ENCODE results near the gene MYCT1. TPM values are rescaled to one million over a fixed set of nuclear protein-coding genes. Genes with fewer than 3 reads are reported as not detected.
"Not testable (repeated sequence)": the region's sequence is repeated elsewhere in the genome, so short reads cannot be mapped to it uniquely, and the experiment has no call there.

MYCT1 gene
- total RNA-seq, 1 donor, result 0.36 TPM

DNA sequence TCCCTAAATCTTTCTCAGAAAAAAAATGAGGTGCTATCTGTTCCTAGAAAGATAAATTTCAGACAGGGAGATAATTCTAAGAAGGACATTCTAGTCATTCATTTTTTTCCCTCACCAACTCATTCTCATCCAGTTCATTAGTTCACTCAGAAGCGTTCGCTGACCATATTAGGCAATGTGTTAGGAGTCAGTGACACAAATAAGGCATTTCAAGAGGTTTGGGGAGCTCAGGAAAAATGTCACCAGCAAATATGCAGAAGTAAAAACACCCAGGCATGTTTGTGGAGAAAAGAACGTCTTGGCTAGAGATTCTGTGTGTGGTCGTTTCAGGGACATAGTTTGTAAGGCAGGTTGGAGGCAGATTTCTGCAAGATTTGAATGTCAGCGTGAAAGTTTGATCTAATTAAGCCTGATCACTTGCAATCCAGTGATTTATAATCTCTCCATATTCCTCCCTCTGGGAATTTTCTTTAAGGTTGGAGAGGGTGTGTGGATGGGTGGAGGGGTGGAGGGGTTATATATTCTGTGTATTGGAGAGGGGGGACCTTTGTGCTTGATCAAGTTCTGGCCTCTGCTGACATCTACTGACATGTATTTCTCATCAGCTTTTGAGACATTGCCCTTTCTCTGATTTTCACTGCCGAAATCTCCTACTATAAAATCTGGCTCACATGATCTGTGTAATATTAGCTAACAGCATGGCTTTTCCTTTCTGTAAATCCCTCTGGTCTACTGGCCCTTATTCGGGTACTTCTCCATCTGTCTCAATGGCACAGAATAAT is 3.6 kb downstream of the MYCT1 start:
- H2AFZ ChIP-seq (ENCODE audit: low read length), result peak overlapping the region; percentile 58
- peak overlapping the region; percentile 70 for H3K4me2 ChIP-seq (ENCODE audit: insufficient read depth, low read length)
- no peaks in the 10 kb centered on the region for H3K27me3 ChIP-seq (ENCODE audit: insufficient read depth, low read length)
- H3K36me3 ChIP-seq (ENCODE audit: insufficient read depth, low read length), result no peaks in the 10 kb centered on the region
- TF ChIP-seq, protein P1, sequence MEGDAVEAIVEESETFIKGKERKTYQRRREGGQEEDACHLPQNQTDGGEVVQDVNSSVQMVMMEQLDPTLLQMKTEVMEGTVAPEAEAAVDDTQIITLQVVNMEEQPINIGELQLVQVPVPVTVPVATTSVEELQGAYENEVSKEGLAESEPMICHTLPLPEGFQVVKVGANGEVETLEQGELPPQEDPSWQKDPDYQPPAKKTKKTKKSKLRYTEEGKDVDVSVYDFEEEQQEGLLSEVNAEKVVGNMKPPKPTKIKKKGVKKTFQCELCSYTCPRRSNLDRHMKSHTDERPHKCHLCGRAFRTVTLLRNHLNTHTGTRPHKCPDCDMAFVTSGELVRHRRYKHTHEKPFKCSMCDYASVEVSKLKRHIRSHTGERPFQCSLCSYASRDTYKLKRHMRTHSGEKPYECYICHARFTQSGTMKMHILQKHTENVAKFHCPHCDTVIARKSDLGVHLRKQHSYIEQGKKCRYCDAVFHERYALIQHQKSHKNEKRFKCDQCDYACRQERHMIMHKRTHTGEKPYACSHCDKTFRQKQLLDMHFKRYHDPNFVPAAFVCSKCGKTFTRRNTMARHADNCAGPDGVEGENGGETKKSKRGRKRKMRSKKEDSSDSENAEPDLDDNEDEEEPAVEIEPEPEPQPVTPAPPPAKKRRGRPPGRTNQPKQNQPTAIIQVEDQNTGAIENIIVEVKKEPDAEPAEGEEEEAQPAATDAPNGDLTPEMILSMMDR (IDR thresholded peaks at IDR 0.05; ENCODE audit: extremely low read depth, low read depth, low read length), result peak; percentile 34
- no peak for DNase-seq (ENCODE audit: insufficient read length, low spot score, missing footprints)
- no peaks in the 10 kb centered on the region for H3K79me2 ChIP-seq (ENCODE audit: insufficient read depth, low read length)
- H3K4me1 ChIP-seq (ENCODE audit: insufficient read depth, low read length), result peaks cover 18% of the 10 kb centered on the region
- peak overlapping the region; percentile 53 for H3K4me3 ChIP-seq (ENCODE audit: insufficient read depth, low read length)
- no peaks in the 10 kb centered on the region for H4K20me1 ChIP-seq (ENCODE audit: insufficient read depth, low read length)
- no peaks in the 10 kb centered on the region for H3K9me3 ChIP-seq (ENCODE audit: low read depth, low read length)
- H3K27ac ChIP-seq (ENCODE audit: low read depth, low read length), result no peak overlapping the region

DNA sequence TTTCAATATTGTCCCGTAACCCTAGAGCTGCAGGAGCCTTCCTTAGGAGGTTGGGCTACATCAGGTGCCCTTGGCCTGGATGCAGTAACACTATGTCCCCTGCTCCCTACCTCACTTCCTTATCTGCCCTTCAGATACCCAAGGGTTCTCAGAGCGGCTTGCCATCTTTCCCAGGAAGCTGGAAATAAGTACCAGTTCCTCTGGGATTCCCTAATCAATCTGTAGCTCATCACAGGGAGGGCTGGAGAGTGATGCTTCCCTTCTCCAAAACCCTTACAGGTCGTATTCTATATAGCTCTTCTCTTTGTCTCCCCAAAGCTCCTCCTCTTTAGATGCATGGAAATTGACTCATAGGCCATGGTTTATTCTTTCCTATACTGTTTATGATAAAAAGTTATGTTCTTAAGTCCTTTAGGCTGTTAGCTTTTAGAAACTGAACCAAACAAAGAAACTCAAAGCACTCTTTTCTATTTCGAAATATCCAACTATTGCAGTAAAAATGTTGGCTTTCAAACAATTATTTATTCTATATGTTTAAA is 4.2 kb downstream of the MYCT1 start:
- DNase-seq (ENCODE audit: insufficient read length, low spot score, missing footprints), result peak; percentile 32
- no peaks in the 10 kb centered on the region for H3K9me3 ChIP-seq (ENCODE audit: low read depth, low read length)
- H3K79me2 ChIP-seq (ENCODE audit: insufficient read depth, low read length), result no peaks in the 10 kb centered on the region
- no peak overlapping the region for H3K27ac ChIP-seq (ENCODE audit: low read depth, low read length)
- H3K4me3 ChIP-seq (ENCODE audit: insufficient read depth, low read length), result no peak overlapping the region
- H4K20me1 ChIP-seq (ENCODE audit: insufficient read depth, low read length), result no peaks in the 10 kb centered on the region
- TF ChIP-seq, protein P1 (IDR thresholded peaks at IDR 0.05; ENCODE audit: extremely low read depth, low read depth, low read length), result no peak
- H3K4me2 ChIP-seq (ENCODE audit: insufficient read depth, low read length), result no peak overlapping the region
- no peaks in the 10 kb centered on the region for H3K36me3 ChIP-seq (ENCODE audit: insufficient read depth, low read length)
- H2AFZ ChIP-seq (ENCODE audit: low read length), result peak overlapping the region; percentile 58
- peaks cover 16% of the 10 kb centered on the region for H3K4me1 ChIP-seq (ENCODE audit: insufficient read depth, low read length)
- H3K27me3 ChIP-seq (ENCODE audit: insufficient read depth, low read length), result no peaks in the 10 kb centered on the region

DNA sequence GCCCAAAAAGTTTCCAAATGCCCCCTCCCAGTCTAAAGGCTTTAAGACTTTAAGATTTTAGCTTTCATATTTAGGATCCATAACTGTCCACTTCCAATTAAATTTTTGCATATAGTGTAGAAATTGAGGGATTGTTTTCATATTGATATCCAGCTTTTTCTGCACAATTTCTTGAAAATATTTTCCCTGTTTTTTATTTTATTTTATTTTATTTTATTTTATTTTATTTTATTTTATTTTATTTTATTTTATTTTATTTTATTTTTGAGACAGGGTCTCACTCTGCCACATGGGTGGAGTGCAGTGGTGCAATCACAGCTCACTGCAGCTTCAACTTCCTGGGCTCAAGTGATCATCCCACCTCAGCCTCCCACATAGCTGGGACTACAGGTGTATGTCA is 6.1 kb downstream of the MYCT1 start:
- not testable (repeated sequence) for DNase-seq (ENCODE audit: insufficient read length, low spot score, missing footprints); H3K9me3 ChIP-seq (ENCODE audit: low read depth, low read length); H3K27ac ChIP-seq (ENCODE audit: low read depth, low read length); H3K36me3 ChIP-seq (ENCODE audit: insufficient read depth, low read length); H3K4me2 ChIP-seq (ENCODE audit: insufficient read depth, low read length); H3K4me3 ChIP-seq (ENCODE audit: insufficient read depth, low read length); H2AFZ ChIP-seq (ENCODE audit: low read length); H3K4me1 ChIP-seq (ENCODE audit: insufficient read depth, low read length); H3K27me3 ChIP-seq (ENCODE audit: insufficient read depth, low read length); H4K20me1 ChIP-seq (ENCODE audit: insufficient read depth, low read length); H3K79me2 ChIP-seq (ENCODE audit: insufficient read depth, low read length)

DNA sequence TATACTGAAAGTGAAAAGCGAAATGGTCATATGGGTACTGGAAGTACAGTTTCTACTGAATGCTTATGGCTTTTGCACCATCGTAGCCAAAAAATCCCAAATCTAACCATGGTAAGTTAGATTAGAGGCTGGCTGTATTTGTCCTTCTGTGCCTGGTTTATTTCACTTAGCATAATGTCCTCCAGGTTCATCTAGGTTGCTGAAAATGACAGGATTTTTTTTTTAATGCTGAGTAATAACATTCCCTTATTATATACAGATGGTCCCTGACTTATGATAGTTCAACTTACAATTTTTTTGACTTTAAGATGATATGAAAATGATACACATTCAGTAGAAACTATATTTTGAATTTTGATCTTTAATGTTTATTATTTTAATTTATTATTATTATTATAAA is 7.6 kb downstream of the MYCT1 start:
- H3K4me2 ChIP-seq (ENCODE audit: insufficient read depth, low read length), result no peak overlapping the region

More for the DNA sequence above, 7.6 kb downstream of the MYCT1 start:
- Histone ChIP-seq H3K4me3 (ENCODE audit: insufficient read depth, low read length) (no peak overlapping the region), H3K36me3 (ENCODE audit: insufficient read depth, low read length) (no peaks in the 10 kb centered on the region), H3K79me2 (ENCODE audit: insufficient read depth, low read length) (no peaks in the 10 kb centered on the region), H2AFZ (ENCODE audit: low read length) (no peak overlapping the region), H3K27ac (ENCODE audit: low read depth, low read length) (no peak overlapping the region), H3K27me3 (ENCODE audit: insufficient read depth, low read length) (no peaks in the 10 kb centered on the region), H3K4me1 (ENCODE audit: insufficient read depth, low read length) (peaks cover 7% of the 10 kb centered on the region), H3K9me3 (ENCODE audit: low read depth, low read length) (peaks cover 1% of the 10 kb centered on the region), H4K20me1 (ENCODE audit: insufficient read depth, low read length) (no peaks in the 10 kb centered on the region)
- TF ChIP-seq, protein P1 (IDR thresholded peaks at IDR 0.05; ENCODE audit: extremely low read depth, low read depth, low read length), result no peak
- no peak for DNase-seq (ENCODE audit: insufficient read length, low spot score, missing footprints)

Measured in osteoblast (primary cell).